Heart left ventricle (tissue), 16 donors: Measurements from ENCODE around the gene ZNF433. TPM values are rescaled to one million over a fixed set of nuclear protein-coding genes. Genes with fewer than 3 reads are reported as not detected.
A peak's percentile ranks its signal among the peaks of the same experiment; 100 is the strongest.

ENCODE experiments used
- ATAC-seq, 4 donors: fragments of 200-7000 bp; cut with Tn5 transposase; one replicate each; pipeline ENCODE4 v1.9.1; 2020 to 2022; ENCODE audit warnings: moderate library complexity in 4 of 4, mild to moderate bottlenecking in 3 of 4, moderate number of reproducible peaks in 1 of 4
- DNase-seq, 5 donors: peaks; one replicate each; pipeline ENCODE4 v3.0.0-alpha.2; 2020
- H3K27ac ChIP-seq, 12 donors: fragments of 200-600 bp; sonication (generic) in 4 of 12; one replicate each; pipeline versions ENCODE4 v1.5.0 to v1.8.0; 2016 to 2022; ENCODE audit warnings: mild to moderate bottlenecking in 2 of 12
- H3K27me3 ChIP-seq, 9 donors: fragments of 200-600 bp; sonication (generic) in 2 of 9; one replicate each; pipeline versions ENCODE4 v1.5.1 to v1.8.0; 2016 to 2022; ENCODE audit warnings: mild to moderate bottlenecking in 3 of 9
- H3K36me3 ChIP-seq, 9 donors: fragments of 200-600 bp; sonication (generic) in 2 of 9; one replicate each; pipeline versions ENCODE4 v1.5.0 to v1.8.0; 2018 to 2022; ENCODE audit warnings: mild to moderate bottlenecking in 2 of 9
- H3K4me1 ChIP-seq, 12 donors: fragments of 200-600 bp; sonication (generic) in 4 of 12; one replicate each; pipeline versions ENCODE4 v1.5.0 to v1.8.0; 2016 to 2022; ENCODE audit warnings: mild to moderate bottlenecking in 3 of 12
- H3K4me3 ChIP-seq, 12 donors: fragments of 200-600 bp; sonication (generic) in 4 of 12; one replicate each; pipeline versions ENCODE4 v1.5.0 to v1.8.0; 2017 to 2022; ENCODE audit warnings: mild to moderate bottlenecking in 9 of 12, moderate library complexity in 4 of 12
- H3K9me3 ChIP-seq, 12 donors: fragments of 200-600 bp; sonication (generic) in 4 of 12; one replicate each; pipeline versions ENCODE4 v1.5.0 to v1.8.0; 2016 to 2022; ENCODE audit warnings: mild to moderate bottlenecking in 1 of 12
- CTCF ChIP-seq, 12 donors: fragments of 200-600 bp; sonication (generic) in 4 of 12; IDR thresholded peaks; one replicate each; pipeline versions ENCODE4 v1.5.0 to v1.8.0; 2018 to 2022; ENCODE audit warnings: antibody characterized with exemption in 12 of 12, mild to moderate bottlenecking in 5 of 12
- POLR2A ChIP-seq, 2 donors: fragments of 450-650 bp; IDR thresholded peaks; one replicate each; pipeline ENCODE4 v1.6.1; 2017; ENCODE audit warnings: antibody characterized with exemption in 2 of 2, mild to moderate bottlenecking in 2 of 2, moderate library complexity in 2 of 2
- WGBS, 4 donors: extraction: QIAGEN DNeasy Blood & Tissue Kit in 2 of 4; methylation state at CpG; one replicate each; pipeline versions ENCODE4 v1.1.5 to v1.1.7; 2013 to 2018; 5-methylcytosine and 5-hydroxymethylcytosine counted together
- intact Hi-C, 10 donors: fragments of 100-400 bp; cut with DNase I; formaldehyde crosslinking; loops; one replicate each; pipeline versions ENCODE4 v1.11.1 to v1.14.2; 2022
- polyA plus RNA-seq, 2 donors: library from polyadenylated mRNA; stranded (reverse); fragments of 200-250 nt; gene quantifications; one replicate each; pipeline ENCODE4 v1.2.3, GENCODE V29; 2013
- total RNA-seq, 9 donors: library from RNA; depleted of rRNA in 2 of 9; stranded (reverse); fragments of >200 nt in 2 of 9; fragmentation: NEBNext Ultra II Directional in 3 of 9; extraction: Animal tissue kit (Norgen Biotek cat#: 25700) in 3 of 9; gene quantifications; one replicate each; pipeline versions ENCODE4 v1.1.0 to v1.2.4, GENCODE V29; 2016 to 2023
- donor health status: ischemic (EF 13 %, LVEDD 7.1; RV severe dilation, severe dysfunction).
- donor health status: healthy with polysubstance abuse.
- donor health status: DM: no; HTN: yes; CAD: no.
- donor health status: DM: no; HTN: no; CAD: no.
- donor health status: ischemic (EF 25% LVEDD 6.9; RV normal size, moderate dysfunction).
- donor health status: ischemic (EF 25% LVEDD 5.7; RV mildly dilated, moderate dysfunction).
- donor health status: healthy.
- donor health status: DM: yes; HTN: yes; CAD: no.
- donor health status: ischemic (EF 35%, LVEDD 5.7; RV mildly dilated, moderate dysfunction).
- donor health status: nonischemic (EF 11% LVEDD 7.7; RV severe dilation, severe dysfunction).
- donor health status: DM: yes; HTN: yes; CAD: no.
- donor health status: PGD.
- donor health status: ischemic (EF 29% LVEDD 5.4; RV normal size, mild dysfunction).
- donor health status: nonischemic (EF 23%, LVEDD 6.1; RV moderate dilation, normal function).

Gene ZNF433
- total and polyA plus RNA-seq, 11 donors, result 2.2 to 6.6 (median 3.6) TPM

- Histone ChIP-seq H3K9me3 (peaks cover 0 to 56% (median 26%) of the 10 kb centered on the region in 12 donors), H3K36me3 (peaks cover 0 to 20% (median 0%) of the 10 kb centered on the region in 9 donors), H3K27me3 (no peaks in the 10 kb centered on the region), H3K4me1 (no peaks in the 10 kb centered on the region), H3K4me3 (no peak overlapping the region), H3K27ac (no peak overlapping the region)
- no peak for TF ChIP-seq POLR2A (IDR thresholded peaks at IDR 0.05)
- TF ChIP-seq CTCF (IDR thresholded peaks at IDR 0.05), result no peak
- ATAC-seq, result no peak
- DNase-seq, result no peak
- intact Hi-C loops, result no loop called here
Measured at GRCh38 chr19:12042893-12043292, 7.4 kb upstream of the ZNF433 start.

- H3K4me3 ChIP-seq, result peak overlapping the region; percentile 70 to 100 (median 85)
- no peaks in the 10 kb centered on the region for H3K36me3 ChIP-seq
- peak overlapping the region in 5 of 12 donors; percentile 86 to 90 (median 88) for H3K27ac ChIP-seq
- intact Hi-C loops, result no loop called here
- peaks cover 0 to 19% (median 12%) of the 10 kb centered on the region in 12 donors for H3K4me1 ChIP-seq
- no peaks in the 10 kb centered on the region for H3K27me3 ChIP-seq
- ATAC-seq (no peak), DNase-seq (no peak)
- no peaks in the 10 kb centered on the region for H3K9me3 ChIP-seq
- 24 to 33% (median 29%) methylated on average over 8 of the region's 8 CpGs for WGBS, 4 donors
- no peak for TF ChIP-seq POLR2A (IDR thresholded peaks at IDR 0.05)
- no peak for TF ChIP-seq CTCF (IDR thresholded peaks at IDR 0.05)
Measured at GRCh38 chr19:12034620-12035019, 859 bp downstream of the ZNF433 start.

GRCh38 chr19:12034198-12034597 lies 1.3 kb downstream of the ZNF433 start:
- no peak for DNase-seq
- TF ChIP-seq POLR2A (IDR thresholded peaks at IDR 0.05) (no peak), CTCF (IDR thresholded peaks at IDR 0.05) (no peak)
- Histone ChIP-seq H3K4me1 (peaks cover 0 to 19% (median 12%) of the 10 kb centered on the region in 12 donors), H3K4me3 (peak overlapping the region in 8 of 12 donors; percentile 70 to 100 (median 82)), H3K27me3 (no peaks in the 10 kb centered on the region), H3K27ac (no peak overlapping the region), H3K9me3 (peaks cover 0 to 2% (median 0%) of the 10 kb centered on the region in 12 donors), H3K36me3 (peaks cover 0 to under 1% (median 0%) of the 10 kb centered on the region in 9 donors)
- WGBS, 4 donors, result 80 to 88% (median 86%) methylated on average over 2 of the region's 2 CpGs
- no peak for ATAC-seq
- intact Hi-C loops, result no loop called here

- intact Hi-C loops, result no loop called here
- H3K4me3 ChIP-seq, result no peak overlapping the region
- peaks cover 16 to 51% (median 38%) of the 10 kb centered on the region in 9 donors for H3K36me3 ChIP-seq
- no peak overlapping the region for H3K27ac ChIP-seq
- no peaks in the 10 kb centered on the region for H3K4me1 ChIP-seq
- ATAC-seq, result no peak
- H3K9me3 ChIP-seq, result peaks cover 0 to 98% (median 36%) of the 10 kb centered on the region in 12 donors
- no peaks in the 10 kb centered on the region for H3K27me3 ChIP-seq
- WGBS, 4 donors, result 52 to 69% (median 59%) methylated on average over 2 of the region's 2 CpGs
- TF ChIP-seq POLR2A (IDR thresholded peaks at IDR 0.05), result no peak
- no peak for TF ChIP-seq CTCF (IDR thresholded peaks at IDR 0.05)
- no peak for DNase-seq
Measured at GRCh38 chr19:12015753-12016116, 19.7 kb downstream of the ZNF433 start.
